WTC11 (cell line): Measurements from ENCODE around the gene NEIL3. TPM values are rescaled to one million over a fixed set of nuclear protein-coding genes. Genes with fewer than 3 reads are reported as not detected.

Experiments used
- ATAC-seq: fragments of 200-7000 bp; cut with Tn5 transposase; 2 replicates; pipeline ENCODE4 v1.10.0; 2021; ENCODE audit warnings: mild to moderate bottlenecking, moderate library complexity
- CTCF ChIA-PET: fragments of 300-600 bp; sonication (Branson Sonifier 250); formaldehyde crosslinking; loops from one replicate; lab custom pipeline; 2021; ENCODE audit warnings: antibody characterized with exemption; lab: Charles Lee
- POLR2A ChIA-PET: fragments of 350-600 bp; sonication (Branson Sonifier 250); formaldehyde crosslinking; loops from one replicate; lab custom pipeline; 2021; ENCODE audit warnings: antibody characterized with exemption; lab: Charles Lee
- DNase-seq: peaks from one replicate; pipeline ENCODE4 v3.0.0; 2021; ENCODE audit warnings: low spot score
- H3K27ac Mint-ChIP-seq: 2 replicates; pipeline ENCODE4 v1.8.0; 2021; ENCODE audit warnings: mixed read lengths
- H3K27me3 Mint-ChIP-seq: 2 replicates; pipeline ENCODE4 v1.8.0; 2021; ENCODE audit warnings: low read depth, mild to moderate bottlenecking, moderate library complexity, mixed read lengths
- H3K36me3 Mint-ChIP-seq: 2 replicates; pipeline ENCODE4 v1.8.0; 2021; ENCODE audit warnings: mixed read lengths
- H3K4me1 Mint-ChIP-seq: 2 replicates; pipeline ENCODE4 v1.8.0; 2022; ENCODE audit warnings: mixed read lengths
- H3K4me3 Mint-ChIP-seq: 2 replicates; pipeline ENCODE4 v1.8.0; 2021; ENCODE audit warnings: mild to moderate bottlenecking, moderate library complexity, mixed read lengths
- H3K9me3 Mint-ChIP-seq: 2 replicates; pipeline ENCODE4 v1.8.0; 2021; ENCODE audit warnings: mixed read lengths
- AFF4 ChIP-seq: sonication (generic); formaldehyde crosslinking; IDR thresholded peaks from 2 replicates; pipeline ENCODE4 v1.8.1; 2023; ENCODE audit warnings: mild to moderate bottlenecking, missing genetic modification reagents, borderline replicate concordance
- AR ChIP-seq: fragments of 250-450 bp; sonication (Bioruptor Pico); IDR thresholded peaks from 2 replicates; pipeline ENCODE4 v1.9.0; 2021; ENCODE audit warnings: mild to moderate bottlenecking
- ARID4B ChIP-seq: sonication (generic); formaldehyde crosslinking; IDR thresholded peaks from 2 replicates; pipeline ENCODE4 v1.8.0; 2023; ENCODE audit warnings: missing genetic modification reagents, mild to moderate bottlenecking, borderline replicate concordance
- CTCF ChIP-seq: fragments of 200-600 bp; IDR thresholded peaks from 2 replicates; pipeline ENCODE4 v1.8.0; 2022; ENCODE audit warnings: antibody characterized with exemption
- E2F4 ChIP-seq: sonication (generic); formaldehyde crosslinking; IDR thresholded peaks from 2 replicates; pipeline ENCODE4 v1.8.1; 2022; ENCODE audit warnings: low read depth, mild to moderate bottlenecking, moderate library complexity, missing genetic modification reagents, borderline replicate concordance
- FOXJ3 ChIP-seq: sonication (generic); formaldehyde crosslinking; IDR thresholded peaks from 2 replicates; pipeline ENCODE4 v1.9.0; 2021; ENCODE audit warnings: missing genetic modification reagents, mild to moderate bottlenecking, borderline replicate concordance
- GRHL2 ChIP-seq: fragments of 250-450 bp; sonication (Bioruptor Pico); IDR thresholded peaks from 2 replicates; pipeline ENCODE4 v1.8.0; 2022; ENCODE audit warnings: mild to moderate bottlenecking, moderate library complexity; ENCODE audit not compliant: insufficient replicate concordance, severe bottlenecking
- GTF2I ChIP-seq: fragments of 250-450 bp; sonication (Bioruptor Pico); conservative IDR thresholded peaks from 2 replicates; pipeline ENCODE4 v1.4.0; 2021; ENCODE audit warnings: mild to moderate bottlenecking
- JAZF1 ChIP-seq: fragments of 250-450 bp; sonication (Bioruptor Pico); IDR thresholded peaks from 2 replicates; pipeline ENCODE4 v1.9.0; 2021; ENCODE audit warnings: moderate library complexity, mild to moderate bottlenecking, inconsistent platforms
- MAX ChIP-seq: sonication (generic); formaldehyde crosslinking; IDR thresholded peaks from 2 replicates; pipeline ENCODE4 v1.8.0; 2022; ENCODE audit warnings: mild to moderate bottlenecking, missing genetic modification reagents
- NFE2L1 ChIP-seq: sonication (generic); formaldehyde crosslinking; IDR thresholded peaks from 2 replicates; pipeline ENCODE4 v1.8.1; 2023; ENCODE audit warnings: missing genetic modification reagents
- NR2C2 ChIP-seq: sonication (generic); formaldehyde crosslinking; IDR thresholded peaks from 2 replicates; pipeline ENCODE4 v1.8.0; 2022; ENCODE audit warnings: mild to moderate bottlenecking, missing genetic modification reagents
- PRRX2 ChIP-seq: fragments of 250-450 bp; sonication (Bioruptor Pico); IDR thresholded peaks from 2 replicates; pipeline ENCODE4 v1.8.0; 2021; ENCODE audit warnings: mild to moderate bottlenecking
- USF1 ChIP-seq: sonication (generic); formaldehyde crosslinking; IDR thresholded peaks from 2 replicates; pipeline ENCODE4 v1.8.0; 2022; ENCODE audit warnings: mild to moderate bottlenecking, missing genetic modification reagents
- ZBTB43 ChIP-seq: sonication (generic); formaldehyde crosslinking; IDR thresholded peaks from 2 replicates; pipeline ENCODE4 v1.8.1; 2023; ENCODE audit warnings: mild to moderate bottlenecking, missing genetic modification reagents
- ZNF138 ChIP-seq: sonication (generic); formaldehyde crosslinking; conservative IDR thresholded peaks from 2 replicates; pipeline ENCODE4 v1.8.1; 2022; ENCODE audit warnings: mild to moderate bottlenecking, moderate library complexity, missing genetic modification reagents
- total RNA-seq: library from RNA; stranded (reverse); gene quantifications from 3 replicates; pipeline ENCODE4 v1.2.3, GENCODE V29; 2021

NEIL3 gene
- total RNA-seq, 1 experiment from 2014 or later = 9.9 TPM

GRCh38 chr4:177311589-177311988, 1.9 kb downstream of the NEIL3 start:
- no peak overlapping the region for H3K4me3 Mint-ChIP-seq
- no peaks in the 10 kb centered on the region for H3K9me3 Mint-ChIP-seq
- H3K27ac Mint-ChIP-seq = no peak overlapping the region
- no peak for DNase-seq
- POLR2A ChIA-PET = interaction anchor here (0.6 to 0.7 kb wide), 3 partner anchors 28 to 166 kb away, joined by 3 to 11 read pairs (median 3); no protein-coding TSS in a partner anchor
- TF ChIP-seq GRHL2 (no peak), AR (CRISPR knock-in tag) (no peak), ZBTB43 (CRISPR knock-in tag) (no peak), NR2C2 (CRISPR knock-in tag) (no peak), ZNF138 (CRISPR knock-in tag) (no peak), NFE2L1 (CRISPR knock-in tag) (no peak), USF1 (CRISPR knock-in tag) (no peak), MAX (CRISPR knock-in tag) (no peak), FOXJ3 (CRISPR knock-in tag) (no peak), E2F4 (no peak), CTCF (no peak), PRRX2 (CRISPR knock-in tag) (no peak)
- TF ChIP-seq, all 79 proteins: peak for 0
- CTCF ChIA-PET = interaction anchor here (0.7 to 2.9 kb wide), 2 partner anchors 27 to 69 kb away, joined by 4 to 11 read pairs; no protein-coding TSS in a partner anchor
- peaks cover 5% of the 10 kb centered on the region; the same call in 1 of the 2 replicates for H3K36me3 Mint-ChIP-seq
- no peak for ATAC-seq
- H3K4me1 Mint-ChIP-seq = peaks cover 8% of the 10 kb centered on the region; the same call in 1 of the 2 replicates
- no peaks in the 10 kb centered on the region for H3K27me3 Mint-ChIP-seq

GRCh38 chr4:177313263-177313662, 3.6 kb downstream of the NEIL3 start:
- no peak for DNase-seq
- no peaks in the 10 kb centered on the region for H3K9me3 Mint-ChIP-seq

More at GRCh38 chr4:177313263-177313662, 3.6 kb downstream of the NEIL3 start:
- Mint-ChIP-seq H3K36me3 (peaks cover 5% of the 10 kb centered on the region; the same call in 1 of the 2 replicates), H3K4me3 (no peak overlapping the region), H3K27me3 (no peaks in the 10 kb centered on the region), H3K27ac (no peak overlapping the region), H3K4me1 (peaks cover 8% of the 10 kb centered on the region; the same call in 1 of the 2 replicates)
- POLR2A ChIA-PET = no interaction called here
- no peak for ATAC-seq
- CTCF ChIA-PET = interaction anchor here (1.1 kb wide), 1 partner anchor 63 kb away, joined by 3 read pairs; no protein-coding TSS in a partner anchor
- no peak for TF ChIP-seq ARID4B (CRISPR knock-in tag)
- no peak for TF ChIP-seq GTF2I (CRISPR knock-in tag)
- TF ChIP-seq NFE2L1 (CRISPR knock-in tag) = no peak
- TF ChIP-seq JAZF1 (CRISPR knock-in tag) = no peak
- no peak for TF ChIP-seq AFF4 (CRISPR knock-in tag)
- TF ChIP-seq, all 79 proteins: peak for 0
